Measurements from ENCODE around the gene ERF. TPM values are rescaled to one million over a fixed set of nuclear protein-coding genes. Genes with fewer than 3 reads are reported as not detected.

The ERF gene
- total RNA-seq, 1 experiment from 2014 or later, result 96.1 TPM

DNA sequence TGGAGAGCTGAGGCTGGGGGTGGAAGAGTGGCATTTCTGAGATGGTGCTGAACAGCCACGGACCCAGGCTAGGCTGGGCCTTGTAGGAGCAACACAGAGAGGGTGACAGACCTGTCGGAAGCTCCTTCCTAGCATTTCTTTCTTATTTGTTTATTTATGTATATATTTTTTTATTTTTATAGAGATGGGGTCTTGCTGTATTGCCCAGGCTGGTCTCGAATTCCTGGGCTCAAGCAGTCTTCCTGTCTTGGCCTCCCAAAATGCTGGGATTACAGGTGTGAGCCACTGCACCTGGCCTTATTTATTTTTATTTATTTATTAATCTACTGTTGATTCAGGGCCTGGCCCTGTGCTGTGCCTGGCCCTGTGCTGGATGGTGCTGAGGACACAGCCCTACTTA lies 20.6 kb upstream of the ERF start (continued):
- TF ChIP-seq JUND (IDR thresholded peaks at IDR 0.05) (no peak), CBX3 (IDR thresholded peaks at IDR 0.05; ENCODE audit: low read depth) (no peak), ATF3 (IDR thresholded peaks at IDR 0.05) (no peak), CEBPB (IDR thresholded peaks at IDR 0.05; ENCODE audit: low read depth) (no peak), YY1 (IDR thresholded peaks at IDR 0.05; ENCODE audit: extremely low read depth, insufficient replicate concordance, low read depth, low read length) (no peak)

GRCh38 chr19:42275103-42275502 lies 20.2 kb upstream of the ERF start:
- Histone ChIP-seq H3K79me2 (ENCODE audit: insufficient read depth, low read length) (peaks cover 9% of the 10 kb centered on the region), H3K9me3 (ENCODE audit: control insufficient read depth in 1 of 2, insufficient read depth in 1 of 2, low read depth in 1 of 2, low read length in 2 of 2) (no peaks in the 10 kb centered on the region), H3K9ac (ENCODE audit: low read length) (no peak overlapping the region), H3K27me3 (ENCODE audit: insufficient read depth, low read length) (no peaks in the 10 kb centered on the region), H3K27ac (ENCODE audit: low read depth, low read length) (no peak overlapping the region), H3K36me3 (ENCODE audit: control insufficient read depth in 1 of 2, insufficient read depth in 2 of 2, low read length in 2 of 2) (peaks cover 3 to 5% of the 10 kb centered on the region in 2 experiments; a peak in 2 of 4 replicates), H3K4me2 (ENCODE audit: low read length) (no peak overlapping the region), H3K4me1 (ENCODE audit: control insufficient read depth in 1 of 2, insufficient read depth in 2 of 2, low read length in 2 of 2) (peaks cover 32 to 39% of the 10 kb centered on the region in 2 experiments), H3K4me3 (replicated peaks in 1 of 2; ENCODE audit: low read depth in 1 of 2, low read length in 2 of 2) (no peak overlapping the region), H2AFZ (ENCODE audit: low read depth, low read length, poor library complexity, severe bottlenecking) (no peak overlapping the region), H4K20me1 (ENCODE audit: insufficient read depth) (no peaks in the 10 kb centered on the region), H3K9me2 (ENCODE audit: insufficient read depth) (no peaks in the 10 kb centered on the region)
- DNase-seq (ENCODE audit: low read depth, low spot score), result no peak
- ChIA-PET POLR2A (interaction anchor here (1.1 kb wide), 1 partner anchor 16 kb away, joined by 3 read pairs; no protein-coding TSS in a partner anchor), CTCF (no interaction called here), RAD21 (ENCODE audit: low non-redundant PET in 1 of 2, low total read pairs in 2 of 2, uncharacterized antibody in 2 of 2, unreplicated experiment in 2 of 2) (no interaction called here)
- TF ChIP-seq, protein P1, sequence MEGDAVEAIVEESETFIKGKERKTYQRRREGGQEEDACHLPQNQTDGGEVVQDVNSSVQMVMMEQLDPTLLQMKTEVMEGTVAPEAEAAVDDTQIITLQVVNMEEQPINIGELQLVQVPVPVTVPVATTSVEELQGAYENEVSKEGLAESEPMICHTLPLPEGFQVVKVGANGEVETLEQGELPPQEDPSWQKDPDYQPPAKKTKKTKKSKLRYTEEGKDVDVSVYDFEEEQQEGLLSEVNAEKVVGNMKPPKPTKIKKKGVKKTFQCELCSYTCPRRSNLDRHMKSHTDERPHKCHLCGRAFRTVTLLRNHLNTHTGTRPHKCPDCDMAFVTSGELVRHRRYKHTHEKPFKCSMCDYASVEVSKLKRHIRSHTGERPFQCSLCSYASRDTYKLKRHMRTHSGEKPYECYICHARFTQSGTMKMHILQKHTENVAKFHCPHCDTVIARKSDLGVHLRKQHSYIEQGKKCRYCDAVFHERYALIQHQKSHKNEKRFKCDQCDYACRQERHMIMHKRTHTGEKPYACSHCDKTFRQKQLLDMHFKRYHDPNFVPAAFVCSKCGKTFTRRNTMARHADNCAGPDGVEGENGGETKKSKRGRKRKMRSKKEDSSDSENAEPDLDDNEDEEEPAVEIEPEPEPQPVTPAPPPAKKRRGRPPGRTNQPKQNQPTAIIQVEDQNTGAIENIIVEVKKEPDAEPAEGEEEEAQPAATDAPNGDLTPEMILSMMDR (IDR thresholded peaks at IDR 0.05 in 2 of 3, conservative IDR thresholded peaks at IDR 0.05 in 1 of 3; ENCODE audit: borderline replicate concordance in 1 of 3, insufficient read depth in 1 of 3, low read depth in 2 of 3, low read length in 2 of 3), result no peak
- TF ChIP-seq TCF7L2 (IDR thresholded peaks at IDR 0.05; ENCODE audit: borderline replicate concordance, extremely low read depth, insufficient read depth, insufficient read length) (no peak), EGR1 (IDR thresholded peaks at IDR 0.05; ENCODE audit: low read depth) (no peak), POLR2AphosphoS5 (IDR thresholded peaks at IDR 0.05; ENCODE audit: low read depth, low read length) (no peak), FOSL1 (IDR thresholded peaks at IDR 0.05; ENCODE audit: low read depth) (no peak), ELF1 (IDR thresholded peaks at IDR 0.05; ENCODE audit: borderline replicate concordance, low read depth) (no peak), CEBPB (IDR thresholded peaks at IDR 0.05; ENCODE audit: low read depth) (no peak), EZH2 (IDR thresholded peaks at IDR 0.05) (no peak), YY1 (IDR thresholded peaks at IDR 0.05; ENCODE audit: extremely low read depth, insufficient replicate concordance, low read depth, low read length) (no peak), SIN3A (IDR thresholded peaks at IDR 0.05; ENCODE audit: low read depth) (no peak), SP1 (IDR thresholded peaks at IDR 0.05; ENCODE audit: low read depth) (no peak), ATF3 (IDR thresholded peaks at IDR 0.05) (no peak)
- TF ChIP-seq, protein P2, sequence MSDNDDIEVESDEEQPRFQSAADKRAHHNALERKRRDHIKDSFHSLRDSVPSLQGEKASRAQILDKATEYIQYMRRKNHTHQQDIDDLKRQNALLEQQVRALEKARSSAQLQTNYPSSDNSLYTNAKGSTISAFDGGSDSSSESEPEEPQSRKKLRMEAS (IDR thresholded peaks at IDR 0.05), result no peak
- TF ChIP-seq, protein P3, sequence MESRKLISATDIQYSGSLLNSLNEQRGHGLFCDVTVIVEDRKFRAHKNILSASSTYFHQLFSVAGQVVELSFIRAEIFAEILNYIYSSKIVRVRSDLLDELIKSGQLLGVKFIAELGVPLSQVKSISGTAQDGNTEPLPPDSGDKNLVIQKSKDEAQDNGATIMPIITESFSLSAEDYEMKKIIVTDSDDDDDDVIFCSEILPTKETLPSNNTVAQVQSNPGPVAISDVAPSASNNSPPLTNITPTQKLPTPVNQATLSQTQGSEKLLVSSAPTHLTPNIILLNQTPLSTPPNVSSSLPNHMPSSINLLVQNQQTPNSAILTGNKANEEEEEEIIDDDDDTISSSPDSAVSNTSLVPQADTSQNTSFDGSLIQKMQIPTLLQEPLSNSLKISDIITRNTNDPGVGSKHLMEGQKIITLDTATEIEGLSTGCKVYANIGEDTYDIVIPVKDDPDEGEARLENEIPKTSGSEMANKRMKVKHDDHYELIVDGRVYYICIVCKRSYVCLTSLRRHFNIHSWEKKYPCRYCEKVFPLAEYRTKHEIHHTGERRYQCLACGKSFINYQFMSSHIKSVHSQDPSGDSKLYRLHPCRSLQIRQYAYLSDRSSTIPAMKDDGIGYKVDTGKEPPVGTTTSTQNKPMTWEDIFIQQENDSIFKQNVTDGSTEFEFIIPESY (IDR thresholded peaks at IDR 0.05; ENCODE audit: extremely low read depth, insufficient replicate concordance, low read length), result no peak
- no peak for ATAC-seq
- intact Hi-C loops (cut with micrococcal nuclease), result no loop called here
- BruUV-seq (replicated peaks), result no TSS peak
